Measurements from ENCODE around the gene RASEF.

RASEF gene

DNA sequence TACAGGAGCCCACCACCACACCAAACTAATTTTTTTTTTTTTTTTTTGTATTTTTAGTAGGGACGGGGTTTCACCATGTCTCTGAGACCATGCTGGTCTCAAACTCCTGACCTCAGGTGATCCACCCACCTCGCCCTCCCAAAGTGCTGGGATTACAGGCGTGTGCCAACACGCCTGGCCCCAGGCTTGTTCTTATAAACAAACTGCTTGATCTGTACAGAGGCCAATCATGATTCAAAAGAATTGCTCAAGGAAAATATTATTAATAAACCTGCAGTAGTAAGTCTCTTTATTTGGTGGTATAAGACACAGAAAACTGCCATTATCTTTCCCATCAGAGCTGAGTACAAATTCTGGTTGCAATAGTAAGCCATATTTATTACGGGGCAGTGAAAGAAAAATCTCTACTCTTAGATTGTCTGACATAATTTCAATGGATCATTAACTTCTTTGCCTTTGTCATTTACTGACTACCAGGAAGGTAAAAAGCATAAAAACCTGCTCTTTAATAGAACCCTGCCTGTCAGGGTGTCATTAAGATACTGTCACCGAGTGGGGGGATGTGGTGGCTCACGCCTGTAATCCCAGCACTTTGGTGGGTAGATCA, 33.3 kb downstream of the RASEF start:
- no peaks in the 10 kb centered on the region for H4K20me1 ChIP-seq (ENCODE audit: insufficient read depth)
- H2AFZ ChIP-seq (ENCODE audit: low read depth), result no peak overlapping the region

DNA sequence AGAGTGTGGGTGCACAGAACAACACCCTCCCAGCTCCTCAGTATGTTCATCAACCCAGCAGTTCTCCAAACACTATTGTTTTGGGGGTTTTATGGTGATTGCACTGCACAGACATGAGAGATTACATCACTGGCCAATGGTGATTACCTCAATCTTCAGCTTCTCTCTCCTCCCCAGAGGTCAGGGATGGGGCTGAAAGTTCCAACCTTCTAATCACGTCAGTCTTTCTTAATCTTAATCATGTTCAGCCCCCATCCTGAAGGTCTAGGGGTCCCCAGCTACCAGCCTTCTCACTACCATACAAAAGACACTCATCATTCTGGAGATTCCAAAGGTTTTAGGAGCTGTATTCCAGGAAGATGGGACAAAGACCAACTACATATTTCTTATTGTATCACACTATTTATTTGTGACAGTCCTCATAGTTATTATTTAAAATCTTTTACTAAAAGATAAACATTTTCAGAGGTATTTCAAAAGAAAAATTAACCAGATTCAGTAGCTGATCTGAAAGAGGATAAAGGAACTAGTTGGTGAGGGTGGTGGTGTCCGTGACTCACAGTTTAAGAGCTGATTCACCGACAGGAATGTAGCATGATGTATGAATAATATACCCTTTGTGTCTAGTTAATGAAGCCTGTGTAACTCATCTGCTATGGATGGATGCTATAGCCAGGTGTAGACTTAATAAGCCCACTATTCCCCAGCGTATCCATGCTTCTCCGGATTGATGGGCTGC, 35.6 kb downstream of the RASEF start:
- Histone ChIP-seq H4K20me1 (ENCODE audit: insufficient read depth) (no peaks in the 10 kb centered on the region), H3K36me3 (ENCODE audit: insufficient read depth) (no peaks in the 10 kb centered on the region), H3K4me1 (ENCODE audit: low read depth, poor library complexity, severe bottlenecking) (no peaks in the 10 kb centered on the region), H3K4me2 (no peak overlapping the region), H2AFZ (ENCODE audit: low read depth) (no peak overlapping the region), H3K79me2 (ENCODE audit: insufficient read depth, low read depth) (no peaks in the 10 kb centered on the region), H3K27me3 (ENCODE audit: insufficient read depth, low read depth) (no peaks in the 10 kb centered on the region), H3K27ac (no peak overlapping the region), H3K4me3 (IDR thresholded peaks at IDR 0.05; ENCODE audit: insufficient read depth, low read depth, low read length) (no peak overlapping the region), H3K9ac (no peak overlapping the region)
- TF ChIP-seq, protein P1, sequence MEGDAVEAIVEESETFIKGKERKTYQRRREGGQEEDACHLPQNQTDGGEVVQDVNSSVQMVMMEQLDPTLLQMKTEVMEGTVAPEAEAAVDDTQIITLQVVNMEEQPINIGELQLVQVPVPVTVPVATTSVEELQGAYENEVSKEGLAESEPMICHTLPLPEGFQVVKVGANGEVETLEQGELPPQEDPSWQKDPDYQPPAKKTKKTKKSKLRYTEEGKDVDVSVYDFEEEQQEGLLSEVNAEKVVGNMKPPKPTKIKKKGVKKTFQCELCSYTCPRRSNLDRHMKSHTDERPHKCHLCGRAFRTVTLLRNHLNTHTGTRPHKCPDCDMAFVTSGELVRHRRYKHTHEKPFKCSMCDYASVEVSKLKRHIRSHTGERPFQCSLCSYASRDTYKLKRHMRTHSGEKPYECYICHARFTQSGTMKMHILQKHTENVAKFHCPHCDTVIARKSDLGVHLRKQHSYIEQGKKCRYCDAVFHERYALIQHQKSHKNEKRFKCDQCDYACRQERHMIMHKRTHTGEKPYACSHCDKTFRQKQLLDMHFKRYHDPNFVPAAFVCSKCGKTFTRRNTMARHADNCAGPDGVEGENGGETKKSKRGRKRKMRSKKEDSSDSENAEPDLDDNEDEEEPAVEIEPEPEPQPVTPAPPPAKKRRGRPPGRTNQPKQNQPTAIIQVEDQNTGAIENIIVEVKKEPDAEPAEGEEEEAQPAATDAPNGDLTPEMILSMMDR (conservative IDR thresholded peaks at IDR 0.05; ENCODE audit: low read depth, low read length), result no peak

More for the DNA sequence above, 33.3 kb downstream of the RASEF start:
- Histone ChIP-seq H3K4me3 (IDR thresholded peaks at IDR 0.05; ENCODE audit: insufficient read depth, low read depth, low read length) (no peak overlapping the region), H3K79me2 (ENCODE audit: insufficient read depth, low read depth) (no peaks in the 10 kb centered on the region), H3K4me2 (no peak overlapping the region), H3K9ac (no peak overlapping the region), H3K27me3 (ENCODE audit: insufficient read depth, low read depth) (no peaks in the 10 kb centered on the region), H3K36me3 (ENCODE audit: insufficient read depth) (no peaks in the 10 kb centered on the region), H3K27ac (no peak overlapping the region), H3K4me1 (ENCODE audit: low read depth, poor library complexity, severe bottlenecking) (no peaks in the 10 kb centered on the region)
- TF ChIP-seq, protein P1 (conservative IDR thresholded peaks at IDR 0.05; ENCODE audit: low read depth, low read length), result no peak

DNA sequence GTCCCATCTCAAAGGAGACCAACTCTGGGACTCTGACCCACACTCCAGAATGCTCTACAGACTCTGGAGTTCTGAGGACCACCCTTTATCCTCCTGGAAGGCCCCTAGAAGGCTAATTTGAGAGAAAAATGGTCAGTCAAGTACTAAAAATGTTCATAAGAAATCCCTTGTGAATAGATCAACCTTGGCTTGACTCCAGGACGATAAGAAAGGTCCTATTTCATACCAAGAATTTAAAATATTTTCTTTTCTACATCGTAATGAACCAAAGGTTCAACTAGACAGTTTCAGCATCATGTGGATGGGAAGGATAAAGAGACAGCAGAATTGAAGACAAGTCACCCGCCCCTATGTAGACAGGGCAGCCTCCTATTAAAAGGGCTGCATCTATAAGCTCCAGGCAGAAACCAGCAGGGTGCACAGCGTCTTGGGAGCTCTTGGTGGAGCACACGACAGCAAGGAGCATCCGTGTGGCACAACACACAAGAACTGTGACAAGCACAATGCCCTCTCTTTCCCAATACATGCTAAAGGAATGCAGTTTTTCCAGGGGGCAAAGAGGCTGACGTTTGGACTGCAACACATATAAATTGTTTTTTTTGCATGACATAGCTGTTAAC, 38.3 kb downstream of the RASEF start:
- H3K27ac ChIP-seq, result no peak overlapping the region
- H3K4me1 ChIP-seq (ENCODE audit: low read depth, poor library complexity, severe bottlenecking), result no peaks in the 10 kb centered on the region
- no peak overlapping the region for H3K4me2 ChIP-seq
- no peak overlapping the region for H3K9ac ChIP-seq
- H3K79me2 ChIP-seq (ENCODE audit: insufficient read depth, low read depth), result no peaks in the 10 kb centered on the region
- no peak overlapping the region for H3K4me3 ChIP-seq (IDR thresholded peaks at IDR 0.05; ENCODE audit: insufficient read depth, low read depth, low read length)
- H4K20me1 ChIP-seq (ENCODE audit: insufficient read depth), result no peaks in the 10 kb centered on the region
- H3K36me3 ChIP-seq (ENCODE audit: insufficient read depth), result no peaks in the 10 kb centered on the region
- H2AFZ ChIP-seq (ENCODE audit: low read depth), result no peak overlapping the region
- TF ChIP-seq, protein P1 (conservative IDR thresholded peaks at IDR 0.05; ENCODE audit: low read depth, low read length), result no peak
- H3K27me3 ChIP-seq (ENCODE audit: insufficient read depth, low read depth), result no peaks in the 10 kb centered on the region

GRCh38 chr9:83023151-83023550, 39.8 kb downstream of the RASEF start:
- Histone ChIP-seq H3K4me2 (no peak overlapping the region), H3K36me3 (ENCODE audit: insufficient read depth) (no peaks in the 10 kb centered on the region), H3K4me1 (ENCODE audit: low read depth, poor library complexity, severe bottlenecking) (no peaks in the 10 kb centered on the region), H2AFZ (ENCODE audit: low read depth) (no peak overlapping the region), H3K27me3 (ENCODE audit: insufficient read depth, low read depth) (no peaks in the 10 kb centered on the region), H4K20me1 (ENCODE audit: insufficient read depth) (no peaks in the 10 kb centered on the region), H3K27ac (no peak overlapping the region), H3K4me3 (IDR thresholded peaks at IDR 0.05; ENCODE audit: insufficient read depth, low read depth, low read length) (no peak overlapping the region), H3K9ac (no peak overlapping the region), H3K79me2 (ENCODE audit: insufficient read depth, low read depth) (no peaks in the 10 kb centered on the region)
- TF ChIP-seq, protein P1 (conservative IDR thresholded peaks at IDR 0.05; ENCODE audit: low read depth, low read length), result no peak
